Esophagus muscularis mucosa (tissue), 4 donors: ENCODE measurements around the gene PHF23.

ENCODE experiments used
- CTCF ChIP-seq, 3 experiments: fragments of 200-600 bp in 2 of 3; fragments of 450-650 bp in 1 of 3; sonication (generic) in 2 of 3; IDR thresholded peaks; one replicate each; pipeline ENCODE4 v1.5.1; 2017 to 2019; ENCODE audit warnings: antibody characterized with exemption in 3 of 3, mild to moderate bottlenecking in 2 of 3, moderate library complexity in 1 of 3
- EP300 ChIP-seq: sonication (generic); formaldehyde crosslinking; IDR thresholded peaks from one replicate; pipeline ENCODE4 v1.6.1; 2017; ENCODE audit warnings: antibody characterized with exemption
- POLR2A ChIP-seq: fragments of 450-650 bp; IDR thresholded peaks from one replicate; pipeline ENCODE4 v1.6.1; 2017; ENCODE audit warnings: antibody characterized with exemption, moderate library complexity, mild to moderate bottlenecking, low read depth
- POLR2AphosphoS5 ChIP-seq, 2 donors: sonication (generic); formaldehyde crosslinking; IDR thresholded peaks; one replicate each; pipeline ENCODE4 v1.6.1; 2017; ENCODE audit warnings: antibody characterized with exemption in 2 of 2

- no peak for TF ChIP-seq POLR2A
- TF ChIP-seq CTCF (IDR thresholded peaks at IDR 0.05) = peak; percentile 7 to 21 (median 21)
- no peak for TF ChIP-seq POLR2AphosphoS5 (IDR thresholded peaks at IDR 0.05)
- no peak for TF ChIP-seq EP300
Observed at GRCh38 chr17:7213895-7214299, 25.4 kb downstream of the PHF23 start.
